Endothelial cell of umbilical vein (primary cell): ENCODE measurements around the gene CERCAM. TPM values are rescaled to one million over a fixed set of nuclear protein-coding genes. Genes with fewer than 3 reads are reported as not detected.

ENCODE experiments used
- BruUV-seq: library from RNA; stranded (reverse); fragments of 400-500 nt; replicated peaks from 2 replicates; lab custom pipeline; 2021; lab: Mats Ljungman, UMichigan
- CTCF ChIA-PET: fragments of 300-600, 350-600 bp; sonication (Branson Sonifier 250); formaldehyde crosslinking; loops from one replicate; lab custom pipeline; 2021; ENCODE audit warnings: antibody characterized with exemption, inconsistent platforms; lab: Charles Lee
- POLR2A ChIA-PET: fragments of 300-600, 350-600 bp; sonication (Branson Sonifier 250); formaldehyde crosslinking; loops from one replicate; lab custom pipeline; 2021; ENCODE audit warnings: antibody characterized with exemption, inconsistent platforms; lab: Charles Lee
- DNase-seq: peaks from one replicate; pipeline ENCODE4 v3.0.0-alpha.2; 2011; ENCODE audit warnings: low read depth, low spot score
- FAIRE-seq: peaks from 2 replicates; lab custom pipeline; 2011; peaks lifted over from hg19 to GRCh38; lab: Jason Lieb, UNC
- H2AFZ ChIP-seq: 2 replicates; pipeline ENCODE4 v1.6.0; 2012; ENCODE audit warnings: low read depth, low read length, control low read depth, inconsistent platforms
- H3K27ac ChIP-seq: 2 replicates; pipeline ENCODE4 v1.5.1; 2011; ENCODE audit warnings: low read depth, mild to moderate bottlenecking, control low read depth, low read length, moderate library complexity; ENCODE audit not compliant: insufficient read depth
- H3K27me3 ChIP-seq, 2 experiments: 2 replicates each; pipeline versions ENCODE4 v1.6.0 to v1.6.1; 2011; ENCODE audit warnings: low read length in 2 of 2, mixed read lengths in 1 of 2; ENCODE audit not compliant: control insufficient read depth in 2 of 2, insufficient read depth in 2 of 2
- H3K36me3 ChIP-seq, 2 experiments: 2 replicates in 1 of 2; 3 replicates in 1 of 2; pipeline ENCODE4 v1.5.1; 2011; ENCODE audit warnings: low read length in 2 of 2, mild to moderate bottlenecking in 1 of 2, moderate library complexity in 1 of 2; ENCODE audit not compliant: control insufficient read depth in 2 of 2, insufficient read depth in 2 of 2; ENCODE audit errors: extremely low read depth in 1 of 2
- H3K4me1 ChIP-seq: 3 replicates; pipeline ENCODE4 v1.5.1; 2011; ENCODE audit warnings: mild to moderate bottlenecking, low read length; ENCODE audit not compliant: control insufficient read depth, insufficient read depth; ENCODE audit errors: extremely low read depth
- H3K4me2 ChIP-seq: 2 replicates; pipeline ENCODE4 v1.6.1; 2011; ENCODE audit warnings: low read length, control low read depth, mixed read lengths; ENCODE audit not compliant: insufficient read depth
- H3K4me3 ChIP-seq, 3 experiments: fragments of 200-600 bp in 1 of 3; sonication (generic), shearing (Covaris generic) in 1 of 3; replicated peaks in 1 of 3; 2 replicates each; pipeline ENCODE4 v1.5.1; 2011 to 2016; ENCODE audit warnings: control low read depth in 3 of 3, low read length in 3 of 3, mild to moderate bottlenecking in 2 of 3, inconsistent platforms in 1 of 3, low read depth in 1 of 3, moderate library complexity in 1 of 3; ENCODE audit not compliant: insufficient read depth in 1 of 3
- H3K79me2 ChIP-seq: 2 replicates; pipeline ENCODE4 v1.6.0; 2012; ENCODE audit warnings: low read length, inconsistent platforms; ENCODE audit not compliant: control insufficient read depth, insufficient read depth
- H3K9ac ChIP-seq: replicated peaks from 2 replicates; pipeline ENCODE3; 2011; ENCODE audit warnings: low read length, control low read depth; ENCODE audit not compliant: insufficient read depth; ENCODE audit errors: extremely low read depth
- H3K9me1 ChIP-seq: replicated peaks from 3 replicates; pipeline ENCODE4 v1.6.0; 2011; ENCODE audit warnings: mild to moderate bottlenecking, low read length; ENCODE audit not compliant: control insufficient read depth, insufficient read depth; ENCODE audit errors: extremely low read depth
- H3K9me3 ChIP-seq: replicated peaks from 2 replicates; pipeline ENCODE4 v1.5.1; 2012; ENCODE audit warnings: low read length, inconsistent platforms; ENCODE audit not compliant: control insufficient read depth, insufficient read depth
- H4K20me1 ChIP-seq: replicated peaks from 2 replicates; pipeline ENCODE3; 2011; ENCODE audit warnings: mild to moderate bottlenecking, low read length; ENCODE audit not compliant: control insufficient read depth, insufficient read depth; ENCODE audit errors: extremely low read depth
- FOS ChIP-seq: IDR thresholded peaks from 2 replicates; pipeline ENCODE4 v1.6.1; 2011; ENCODE audit warnings: mild to moderate bottlenecking, low read length, moderate library complexity, borderline replicate concordance; ENCODE audit not compliant: insufficient read depth
- GATA2 ChIP-seq: IDR thresholded peaks from 2 replicates; pipeline ENCODE4 v1.7.0; 2011; ENCODE audit warnings: low read depth, mild to moderate bottlenecking, moderate library complexity, mixed read lengths, low read length; ENCODE audit not compliant: insufficient read length, insufficient read depth
- MYC ChIP-seq: IDR thresholded peaks from one replicate; pipeline ENCODE4 v1.6.1; 2011; ENCODE audit warnings: mild to moderate bottlenecking, low read depth, low read length
- POLR2A ChIP-seq: IDR thresholded peaks from 2 replicates; pipeline ENCODE4 v1.6.1; 2012; ENCODE audit warnings: low read depth, mild to moderate bottlenecking, control low read depth, low read length
- POLR2AphosphoS5 ChIP-seq: IDR thresholded peaks from 2 replicates; pipeline ENCODE4 v1.6.1; 2012; ENCODE audit warnings: low read depth, mild to moderate bottlenecking, control low read depth, low read length, moderate library complexity; ENCODE audit not compliant: insufficient read depth
- dilution Hi-C: fragments of 300-500 bp; cut with MboI; formaldehyde crosslinking; loops from one replicate; pipeline ENCODE4 v1.15.0; 2019; ENCODE audit warnings: low sequenced_read_pairs; ENCODE audit not compliant: extremely low pct_ligation_motif_present
- intact Hi-C: fragments of 100-400 bp; cut with micrococcal nuclease; formaldehyde crosslinking; loops from one replicate; pipeline ENCODE4 v1.10.0; 2022
- polyA plus RNA-seq, 4 experiments: library from polyadenylated mRNA; depleted of rRNA in 3 of 4; stranded (reverse) in 3 of 4; unstranded in 1 of 4; fragments of >200 nt; gene quantifications; 2 replicates each; pipeline versions ENCODE4 v1.2.1 to v1.2.3, GENCODE V29; 2011 to 2012; ENCODE audit warnings: missing spikeins in 1 of 4
- total RNA-seq: library from RNA; stranded (reverse); gene quantifications from 2 replicates; pipeline ENCODE4 v1.2.3, GENCODE V29; 2021
- TF ChIP-seq, protein P1 (sequence below), 2 donors: IDR thresholded peaks; 1 replicate in 1 of 2; 2 replicates in 1 of 2; pipeline ENCODE4 v1.5.1; 2011; ENCODE audit warnings: low read length in 2 of 2, mild to moderate bottlenecking in 2 of 2, moderate library complexity in 2 of 2, control low read depth in 1 of 2, inconsistent platforms in 1 of 2, low read depth in 1 of 2; ENCODE audit not compliant: insufficient read depth in 1 of 2; ENCODE audit errors: extremely low read depth in 1 of 2
- TF ChIP-seq, protein P2 (sequence below): IDR thresholded peaks from 2 replicates; pipeline ENCODE4 v1.6.1; 2011; ENCODE audit not compliant: insufficient read depth, insufficient read length

CERCAM gene
- total and polyA plus RNA-seq, 2 donors (not counting 3 experiments of a cell fraction or from before 2014, with no cell fraction given): 47.9 to 77.8 TPM

DNA sequence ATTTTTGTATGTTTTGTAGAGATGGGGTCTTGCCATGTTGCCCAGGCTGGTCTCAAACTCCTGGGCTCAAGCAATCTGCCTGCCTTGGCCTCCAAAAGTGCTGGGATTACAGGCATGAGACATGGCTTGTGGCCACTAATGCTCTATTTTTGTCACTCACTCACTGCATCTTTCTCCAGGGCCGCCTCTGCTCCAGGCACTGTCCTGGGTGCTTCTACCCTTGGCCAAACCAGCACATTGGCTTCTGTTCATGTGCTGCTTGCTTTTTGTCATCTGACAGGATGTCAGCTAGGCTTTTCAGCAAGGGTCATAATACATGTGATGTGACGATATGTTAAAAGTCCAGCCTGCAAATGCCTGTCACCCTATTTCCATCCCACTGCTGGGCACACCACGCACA, 38.4 kb downstream of the CERCAM start:
- Histone ChIP-seq H3K27ac (no peak overlapping the region), H4K20me1 (no peaks in the 10 kb centered on the region), H3K4me3 (no peak overlapping the region), H3K79me2 (peaks cover 9% of the 10 kb centered on the region), H3K4me1 (peaks cover 7% of the 10 kb centered on the region), H3K36me3 (peaks cover 4 to 13% of the 10 kb centered on the region in 2 experiments), H3K9ac (no peak overlapping the region), H3K27me3 (no peaks in the 10 kb centered on the region), H2AFZ (no peak overlapping the region), H3K9me1 (no peaks in the 10 kb centered on the region), H3K9me3 (no peaks in the 10 kb centered on the region), H3K4me2 (no peak overlapping the region)
- TF ChIP-seq GATA2 (no peak), POLR2AphosphoS5 (no peak), FOS (no peak), MYC (no peak)
- TF ChIP-seq, protein P1, sequence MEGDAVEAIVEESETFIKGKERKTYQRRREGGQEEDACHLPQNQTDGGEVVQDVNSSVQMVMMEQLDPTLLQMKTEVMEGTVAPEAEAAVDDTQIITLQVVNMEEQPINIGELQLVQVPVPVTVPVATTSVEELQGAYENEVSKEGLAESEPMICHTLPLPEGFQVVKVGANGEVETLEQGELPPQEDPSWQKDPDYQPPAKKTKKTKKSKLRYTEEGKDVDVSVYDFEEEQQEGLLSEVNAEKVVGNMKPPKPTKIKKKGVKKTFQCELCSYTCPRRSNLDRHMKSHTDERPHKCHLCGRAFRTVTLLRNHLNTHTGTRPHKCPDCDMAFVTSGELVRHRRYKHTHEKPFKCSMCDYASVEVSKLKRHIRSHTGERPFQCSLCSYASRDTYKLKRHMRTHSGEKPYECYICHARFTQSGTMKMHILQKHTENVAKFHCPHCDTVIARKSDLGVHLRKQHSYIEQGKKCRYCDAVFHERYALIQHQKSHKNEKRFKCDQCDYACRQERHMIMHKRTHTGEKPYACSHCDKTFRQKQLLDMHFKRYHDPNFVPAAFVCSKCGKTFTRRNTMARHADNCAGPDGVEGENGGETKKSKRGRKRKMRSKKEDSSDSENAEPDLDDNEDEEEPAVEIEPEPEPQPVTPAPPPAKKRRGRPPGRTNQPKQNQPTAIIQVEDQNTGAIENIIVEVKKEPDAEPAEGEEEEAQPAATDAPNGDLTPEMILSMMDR (IDR thresholded peaks at IDR 0.05; ENCODE audit: extremely low read depth in 1 of 2, insufficient read depth in 1 of 2, low read depth in 1 of 2, low read length in 2 of 2): no peak
- intact Hi-C loops: no loop called here
- no peak for FAIRE-seq
- POLR2A ChIA-PET: no interaction called here
- dilution Hi-C loops: no loop called here
- CTCF ChIA-PET: interaction anchor here (0.8 to 2.4 kb wide), 3 partner anchors 20 to 32 kb away, joined by 3 to 10 read pairs (median 7); no protein-coding TSS in a partner anchor
- no TSS peak for BruUV-seq
- no peak for DNase-seq

DNA sequence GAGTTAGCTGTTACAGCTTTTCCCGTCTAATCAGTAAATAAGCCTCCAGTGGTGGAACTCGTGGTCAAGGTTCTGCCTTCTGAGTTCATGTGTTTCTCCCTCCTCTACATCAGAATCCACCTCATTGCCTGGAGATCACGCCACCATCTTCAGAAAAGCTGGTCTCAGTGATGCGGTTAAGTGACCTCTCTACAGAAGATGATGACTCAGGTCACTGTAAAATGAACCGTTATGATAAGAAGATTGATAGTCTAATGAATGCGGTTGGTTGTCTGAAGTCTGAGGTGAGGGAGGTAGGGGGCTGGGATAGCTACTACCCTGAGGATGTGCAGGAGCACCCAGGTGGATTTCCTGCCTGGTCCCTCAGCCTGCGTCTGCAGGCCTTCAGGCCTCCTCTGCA, 48.4 kb downstream of the CERCAM start:
- dilution Hi-C loops: no loop called here
- POLR2A ChIA-PET: no interaction called here
- no TSS peak for BruUV-seq

More for the DNA sequence above, 48.4 kb downstream of the CERCAM start:
- peaks cover 0 to 3% of the 10 kb centered on the region in 2 experiments for H3K36me3 ChIP-seq
- H3K4me2 ChIP-seq: no peak overlapping the region
- no peaks in the 10 kb centered on the region for H3K27me3 ChIP-seq
- no peaks in the 10 kb centered on the region for H4K20me1 ChIP-seq
- H3K4me3 ChIP-seq: no peak overlapping the region
- DNase-seq: no peak
- no peak overlapping the region for H2AFZ ChIP-seq
- TF ChIP-seq, protein P2, sequence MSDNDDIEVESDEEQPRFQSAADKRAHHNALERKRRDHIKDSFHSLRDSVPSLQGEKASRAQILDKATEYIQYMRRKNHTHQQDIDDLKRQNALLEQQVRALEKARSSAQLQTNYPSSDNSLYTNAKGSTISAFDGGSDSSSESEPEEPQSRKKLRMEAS: no peak
- no peak for TF ChIP-seq POLR2AphosphoS5
- no peak for TF ChIP-seq GATA2
- no peak for TF ChIP-seq POLR2A
- TF ChIP-seq FOS: no peak
- no peak for TF ChIP-seq MYC
- intact Hi-C loops: no loop called here
- H3K9me3 ChIP-seq: no peaks in the 10 kb centered on the region
- no peaks in the 10 kb centered on the region for H3K79me2 ChIP-seq
- no peak for FAIRE-seq
- no peak overlapping the region for H3K27ac ChIP-seq
- no peaks in the 10 kb centered on the region for H3K4me1 ChIP-seq
- H3K9me1 ChIP-seq: no peaks in the 10 kb centered on the region
- CTCF ChIA-PET: interaction anchor here (1.5 kb wide), 1 partner anchor 9 kb away, joined by 3 read pairs; no protein-coding TSS in a partner anchor
- no peak overlapping the region for H3K9ac ChIP-seq
